Measurements from ENCODE around the gene MYT1.

GRCh38 chr20:64250027-64250426 is 85.8 kb downstream of the MYT1 start:
- TF ChIP-seq POLR2A (IDR thresholded peaks at IDR 0.05): no peak
- TF ChIP-seq CTCF (IDR thresholded peaks at IDR 0.05): no peak

All from uterus (tissue), 2 donors.